ENCODE measurements around the gene TMEM132A. TPM values are rescaled to one million over a fixed set of nuclear protein-coding genes. Genes with fewer than 3 reads are reported as not detected.
A peak's percentile ranks its signal among the peaks of the same experiment; 100 is the strongest.
"Not testable (repeated sequence)": the region's sequence is repeated elsewhere in the genome, so short reads cannot be mapped to it uniquely, and the experiment has no call there.

The TMEM132A gene
- total and polyA plus RNA-seq, 9 donors, result 28.9 to 59.2 (median 42.1) TPM

DNA sequence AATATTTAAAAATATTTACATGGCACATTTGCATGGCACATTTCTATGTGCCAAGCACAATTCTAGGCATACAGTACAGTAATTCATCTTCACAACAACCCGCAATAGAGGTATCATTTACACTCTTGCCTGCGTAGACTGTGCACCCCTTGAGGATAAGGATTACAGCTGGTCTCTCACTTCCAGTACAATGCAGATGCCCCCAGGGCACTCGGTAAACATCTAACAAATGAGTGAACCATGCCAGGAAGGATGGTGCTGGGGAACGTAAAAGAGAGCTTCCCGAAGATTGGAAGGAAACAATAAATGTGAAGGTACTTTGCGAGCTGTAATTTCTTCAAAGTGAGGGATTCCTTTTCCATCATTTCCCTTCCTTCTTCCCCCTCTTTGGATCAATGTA is 19.2 kb upstream of the TMEM132A start:
- Histone ChIP-seq H3K9me3 (replicated peaks; ENCODE audit: control insufficient read depth, low read depth, low read length) (no peaks in the 10 kb centered on the region), H3K4me1 (ENCODE audit: control insufficient read depth, insufficient read depth, low read length) (peaks cover 16% of the 10 kb centered on the region), H3K36me3 (ENCODE audit: control insufficient read depth, insufficient read depth, low read length) (peaks cover 42% of the 10 kb centered on the region), H3K27ac (ENCODE audit: low read length) (no peak overlapping the region), H3K4me3 (ENCODE audit: low read length) (peak overlapping the region; percentile 89), H3K27me3 (ENCODE audit: control insufficient read depth, insufficient read depth, low read length) (peaks cover 2% of the 10 kb centered on the region)
- no peak for DNase-seq
- WGBS (ENCODE audit: insufficient coverage), result no CpG with 5 or more reads among the region's 6 CpGs

DNA sequence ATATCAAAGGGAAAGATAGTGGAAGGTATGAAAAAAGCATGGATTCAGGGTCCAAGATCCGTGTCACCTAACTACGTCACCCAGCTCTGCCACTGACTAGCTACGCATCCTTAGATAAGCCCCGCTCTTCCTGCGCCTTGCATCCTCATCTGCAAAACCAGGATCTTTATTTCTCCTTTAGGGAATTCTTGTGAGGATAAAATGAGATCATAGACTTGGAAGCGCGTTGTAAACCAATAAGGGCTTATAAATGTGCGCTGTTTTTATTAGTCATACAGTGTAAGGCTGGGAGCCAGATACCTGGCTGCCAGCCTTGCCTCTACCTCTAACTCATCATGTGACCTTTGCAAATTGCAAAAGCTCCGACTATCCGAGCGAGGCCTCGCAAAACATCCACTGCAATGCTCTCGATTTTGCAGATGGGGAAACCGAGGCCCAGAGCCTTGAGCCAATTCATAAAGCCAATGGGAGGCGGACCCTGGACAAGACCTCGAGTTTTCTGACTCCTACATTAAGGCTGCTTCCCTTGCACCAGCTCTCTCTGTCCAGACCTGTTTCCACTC is 18.6 kb upstream of the TMEM132A start:
- H3K27me3 ChIP-seq (ENCODE audit: control insufficient read depth, insufficient read depth, low read length), result peaks cover 3% of the 10 kb centered on the region
- peaks cover 36% of the 10 kb centered on the region for H3K36me3 ChIP-seq (ENCODE audit: control insufficient read depth, insufficient read depth, low read length)
- H3K9me3 ChIP-seq (replicated peaks; ENCODE audit: control insufficient read depth, low read depth, low read length), result no peaks in the 10 kb centered on the region
- DNase-seq, result peak; percentile 29
- peak overlapping the region; percentile 89 for H3K4me3 ChIP-seq (ENCODE audit: low read length)
- peak overlapping the region; percentile 89 for H3K27ac ChIP-seq (ENCODE audit: low read length)
- 0% methylated on average over 10 of the region's 16 CpGs for WGBS (ENCODE audit: insufficient coverage)
- peaks cover 16% of the 10 kb centered on the region for H3K4me1 ChIP-seq (ENCODE audit: control insufficient read depth, insufficient read depth, low read length)

DNA sequence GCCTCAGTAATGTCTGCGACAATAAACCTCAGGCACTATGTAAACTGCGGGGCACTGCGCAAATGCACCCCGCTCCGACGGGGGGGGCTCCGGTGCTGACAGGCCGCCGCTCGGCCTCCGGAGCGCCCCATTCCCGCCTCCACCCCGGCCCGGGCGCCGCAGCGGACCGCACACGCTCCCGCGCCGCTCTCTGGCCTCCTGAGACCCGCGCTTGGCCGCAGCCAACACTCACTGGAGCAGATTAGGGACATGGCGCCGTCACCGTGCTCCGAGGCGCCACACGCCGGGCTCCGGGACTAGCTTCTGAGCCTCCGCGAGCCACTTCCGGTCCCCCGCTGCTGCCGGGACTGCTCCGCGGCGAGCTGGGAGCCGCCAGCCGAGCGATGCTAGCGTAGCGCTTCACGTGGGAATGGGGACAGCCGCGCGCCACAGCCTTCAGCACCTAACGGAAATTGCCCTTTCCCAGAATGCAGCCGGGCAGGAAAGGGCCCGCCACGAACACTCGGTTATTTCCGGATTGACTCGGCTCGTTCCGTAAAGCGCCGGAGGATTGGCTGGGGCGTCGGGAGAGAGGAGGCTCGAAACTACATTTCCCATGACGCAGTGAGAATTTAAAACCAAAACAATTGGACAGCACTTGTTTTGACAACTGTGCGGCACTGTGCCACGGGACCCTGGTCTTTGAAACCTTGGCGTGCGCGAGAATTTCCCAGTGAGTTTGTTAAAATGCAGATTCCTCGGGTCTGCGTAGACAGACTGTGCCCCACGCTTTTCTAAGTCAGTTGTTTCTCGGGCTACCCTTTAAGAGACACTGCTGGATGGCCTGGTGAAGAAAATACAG is 17.9 kb upstream of the TMEM132A start, which contains the start of gene PRPF19:
Gene PRPF19, minus strand, starts transcription at position 454 of the 841 bp plus-strand sequence. Its CDS starts 203 bp downstream, at position 251.
- peak within 1 kb of the TSS; percentile 89 for H3K4me3 ChIP-seq (ENCODE audit: low read length)
- peak; percentile 99 for DNase-seq
- under 1% methylated on average over 72 of the region's 75 CpGs for WGBS (ENCODE audit: insufficient coverage)
- H3K36me3 ChIP-seq (ENCODE audit: control insufficient read depth, insufficient read depth, low read length), result peaks cover 29% of the 10 kb centered on the region
- H3K9me3 ChIP-seq (replicated peaks; ENCODE audit: control insufficient read depth, low read depth, low read length), result no peaks in the 10 kb centered on the region
- peaks cover 3% of the 10 kb centered on the region for H3K27me3 ChIP-seq (ENCODE audit: control insufficient read depth, insufficient read depth, low read length)
- peaks cover 19% of the 10 kb centered on the region for H3K4me1 ChIP-seq (ENCODE audit: control insufficient read depth, insufficient read depth, low read length)
- peak within 1 kb of the TSS; percentile 89 for H3K27ac ChIP-seq (ENCODE audit: low read length)

DNA sequence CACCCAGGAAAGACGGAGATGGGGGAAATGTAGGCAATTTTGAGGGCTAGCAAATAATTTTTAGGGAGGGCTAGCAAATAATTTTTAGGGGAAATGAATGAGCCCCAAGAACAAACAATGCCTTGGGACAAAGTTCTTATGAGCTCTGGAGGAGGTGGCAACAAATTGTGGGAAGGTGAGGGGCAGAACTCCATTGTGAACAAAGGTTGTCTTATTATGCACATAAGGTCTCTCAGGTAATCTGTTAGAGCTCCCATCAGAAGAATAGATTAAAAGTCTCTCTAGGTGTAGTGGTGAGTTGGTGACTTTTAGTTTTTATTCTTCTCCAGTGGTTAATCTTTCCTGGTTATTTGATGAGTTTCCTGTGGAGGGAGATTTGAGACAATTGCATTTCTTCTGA is 15.5 kb upstream of the TMEM132A start:
- no peak for DNase-seq
- Histone ChIP-seq H3K4me1 (ENCODE audit: control insufficient read depth, insufficient read depth, low read length) (peaks cover 36% of the 10 kb centered on the region), H3K9me3 (replicated peaks; ENCODE audit: control insufficient read depth, low read depth, low read length) (no peaks in the 10 kb centered on the region), H3K4me3 (ENCODE audit: low read length) (no peak overlapping the region), H3K27ac (ENCODE audit: low read length) (no peak overlapping the region), H3K36me3 (ENCODE audit: control insufficient read depth, insufficient read depth, low read length) (peaks cover 6% of the 10 kb centered on the region), H3K27me3 (ENCODE audit: control insufficient read depth, insufficient read depth, low read length) (peaks cover 3% of the 10 kb centered on the region)
- 47% methylated on average over 1 of the region's 1 CpG for WGBS (ENCODE audit: insufficient coverage)

DNA sequence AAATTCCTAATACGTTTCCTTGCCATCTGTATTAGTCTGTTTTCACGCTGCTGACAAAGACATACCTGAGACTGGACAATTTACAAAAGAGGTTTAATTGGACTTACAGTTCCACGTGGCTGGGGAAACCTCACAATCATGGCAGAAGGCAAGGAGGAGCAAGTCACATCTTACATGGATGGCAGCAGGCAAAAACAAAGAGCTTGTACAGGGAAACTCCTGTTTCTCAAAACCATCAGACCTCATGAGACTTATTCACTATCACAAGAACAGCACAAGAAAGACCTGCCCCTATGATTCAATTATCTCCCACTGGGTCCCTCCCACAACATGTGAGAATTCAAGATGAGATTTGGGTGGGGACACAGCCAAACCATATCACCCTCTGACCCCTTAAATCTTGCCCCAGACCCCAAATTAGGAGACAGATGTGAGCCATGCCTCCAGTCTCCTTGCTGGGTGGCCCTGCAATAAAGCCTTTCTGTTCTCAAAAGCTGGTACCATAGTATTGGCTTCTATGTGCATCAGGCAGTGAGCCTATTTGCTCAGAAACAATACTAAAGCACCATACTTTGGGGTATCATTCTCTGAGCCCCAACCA is 14.5 kb upstream of the TMEM132A start:
- not testable (repeated sequence) for H3K4me3 ChIP-seq (ENCODE audit: low read length); H3K9me3 ChIP-seq (replicated peaks; ENCODE audit: control insufficient read depth, low read depth, low read length); H3K36me3 ChIP-seq (ENCODE audit: control insufficient read depth, insufficient read depth, low read length); H3K27me3 ChIP-seq (ENCODE audit: control insufficient read depth, insufficient read depth, low read length); DNase-seq
- Histone ChIP-seq H3K4me1 (ENCODE audit: control insufficient read depth, insufficient read depth, low read length) (peaks cover 34% of the 10 kb centered on the region), H3K27ac (ENCODE audit: low read length) (peak overlapping the region; percentile 17)
- 72% methylated on average over 3 of the region's 3 CpGs for WGBS (ENCODE audit: insufficient coverage)

DNA sequence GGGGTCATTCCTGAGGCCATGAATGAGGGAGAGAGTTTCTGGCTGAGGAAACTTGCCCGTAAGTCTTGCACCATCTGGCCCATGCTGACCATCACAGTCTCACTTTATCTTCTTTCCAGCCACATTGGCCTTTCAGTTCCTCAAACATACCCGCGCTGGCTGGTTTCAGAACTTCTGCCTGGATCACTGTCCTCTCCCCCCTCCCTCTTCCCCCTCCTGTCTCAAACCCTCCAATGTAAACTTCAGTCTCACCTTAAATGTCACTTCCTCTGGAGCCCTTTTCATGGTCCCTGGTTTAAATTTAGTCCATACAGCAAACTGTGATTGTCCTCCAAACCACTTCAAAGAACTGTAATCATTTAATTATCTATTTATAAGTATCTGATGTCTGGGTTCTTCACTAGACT is 14.0 kb upstream of the TMEM132A start:
- Histone ChIP-seq H3K27me3 (ENCODE audit: control insufficient read depth, insufficient read depth, low read length) (peaks cover 3% of the 10 kb centered on the region), H3K4me1 (ENCODE audit: control insufficient read depth, insufficient read depth, low read length) (peaks cover 34% of the 10 kb centered on the region), H3K27ac (ENCODE audit: low read length) (peak overlapping the region; percentile 17), H3K4me3 (ENCODE audit: low read length) (no peak overlapping the region), H3K9me3 (replicated peaks; ENCODE audit: control insufficient read depth, low read depth, low read length) (no peaks in the 10 kb centered on the region), H3K36me3 (ENCODE audit: control insufficient read depth, insufficient read depth, low read length) (no peaks in the 10 kb centered on the region)
- WGBS (ENCODE audit: insufficient coverage), result 64% methylated on average over 3 of the region's 3 CpGs
- DNase-seq, result peak; percentile 64

DNA sequence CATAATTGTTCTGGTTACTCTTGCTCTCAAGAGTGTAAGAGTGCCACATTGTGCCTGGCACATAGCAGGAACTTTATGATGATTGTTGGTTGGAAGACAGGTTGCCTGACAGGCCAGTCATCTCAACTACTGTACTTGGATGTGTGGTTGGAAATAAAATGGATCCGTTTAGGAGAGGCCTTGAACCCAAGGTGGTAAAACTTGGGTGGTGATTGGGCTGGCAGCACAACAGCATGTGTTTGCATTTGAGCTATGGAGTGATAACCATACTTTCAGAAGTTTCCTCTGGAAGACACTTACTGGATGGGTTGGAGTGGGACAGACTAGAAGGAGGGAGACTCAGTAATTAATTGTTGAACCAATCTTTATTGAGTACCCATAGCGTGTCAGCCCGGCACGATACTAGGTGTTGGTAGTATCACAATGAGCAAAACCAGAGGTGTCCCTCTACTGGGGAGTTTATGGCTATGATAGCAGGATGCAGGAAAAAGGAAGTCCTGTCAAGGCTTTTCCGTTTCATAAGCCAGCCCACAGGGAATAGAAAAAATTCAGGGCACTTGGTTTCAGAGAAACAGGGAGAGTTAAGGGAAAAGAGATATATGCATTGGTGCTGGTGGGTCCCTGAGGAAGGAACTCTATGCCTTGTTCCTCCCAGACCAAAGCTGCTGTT is 13.4 kb upstream of the TMEM132A start:
- H3K36me3 ChIP-seq (ENCODE audit: control insufficient read depth, insufficient read depth, low read length), result no peaks in the 10 kb centered on the region
- WGBS (ENCODE audit: insufficient coverage), result 61% methylated on average over 4 of the region's 5 CpGs
- peaks cover 34% of the 10 kb centered on the region for H3K4me1 ChIP-seq (ENCODE audit: control insufficient read depth, insufficient read depth, low read length)
- DNase-seq, result peak; percentile 53
- H3K27ac ChIP-seq (ENCODE audit: low read length), result peak overlapping the region; percentile 49
- peaks cover 3% of the 10 kb centered on the region for H3K27me3 ChIP-seq (ENCODE audit: control insufficient read depth, insufficient read depth, low read length)
- no peak overlapping the region for H3K4me3 ChIP-seq (ENCODE audit: low read length)
- H3K9me3 ChIP-seq (replicated peaks; ENCODE audit: control insufficient read depth, low read depth, low read length), result no peaks in the 10 kb centered on the region

DNA sequence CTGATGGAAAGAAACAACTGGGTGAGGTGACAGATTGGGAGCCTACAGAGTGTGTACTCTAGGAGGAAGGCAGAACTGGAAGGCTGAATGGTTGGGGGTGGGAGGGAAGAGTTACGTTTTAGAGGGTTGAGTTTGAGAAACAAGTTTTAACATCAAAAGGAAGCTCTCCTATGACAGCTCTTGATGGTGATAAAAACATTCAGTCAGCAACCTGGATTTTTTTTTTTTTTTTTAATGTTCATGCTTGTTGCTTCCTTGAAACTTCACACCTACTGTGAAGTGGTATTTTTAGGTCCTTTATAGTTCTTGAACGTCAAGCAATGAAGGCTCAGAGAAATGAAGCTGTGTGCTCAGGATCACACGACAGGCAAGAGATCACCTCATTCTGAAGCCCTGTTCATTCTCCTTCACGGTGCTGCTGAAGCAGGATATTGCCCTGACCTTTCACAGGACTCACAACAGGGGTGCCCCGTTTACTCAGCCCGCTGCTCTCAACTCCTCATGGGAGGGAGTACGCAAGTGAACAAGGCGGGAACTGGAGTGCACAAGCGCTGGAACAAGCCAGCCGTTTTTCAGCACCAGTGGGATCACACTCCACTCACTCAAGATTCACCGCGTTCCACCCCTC is 11.9 kb upstream of the TMEM132A start:
- 56% methylated on average over 11 of the region's 12 CpGs for WGBS (ENCODE audit: insufficient coverage)
- H3K4me3 ChIP-seq (ENCODE audit: low read length), result no peak overlapping the region
- peak overlapping the region; percentile 30 for H3K27ac ChIP-seq (ENCODE audit: low read length)

DNA sequence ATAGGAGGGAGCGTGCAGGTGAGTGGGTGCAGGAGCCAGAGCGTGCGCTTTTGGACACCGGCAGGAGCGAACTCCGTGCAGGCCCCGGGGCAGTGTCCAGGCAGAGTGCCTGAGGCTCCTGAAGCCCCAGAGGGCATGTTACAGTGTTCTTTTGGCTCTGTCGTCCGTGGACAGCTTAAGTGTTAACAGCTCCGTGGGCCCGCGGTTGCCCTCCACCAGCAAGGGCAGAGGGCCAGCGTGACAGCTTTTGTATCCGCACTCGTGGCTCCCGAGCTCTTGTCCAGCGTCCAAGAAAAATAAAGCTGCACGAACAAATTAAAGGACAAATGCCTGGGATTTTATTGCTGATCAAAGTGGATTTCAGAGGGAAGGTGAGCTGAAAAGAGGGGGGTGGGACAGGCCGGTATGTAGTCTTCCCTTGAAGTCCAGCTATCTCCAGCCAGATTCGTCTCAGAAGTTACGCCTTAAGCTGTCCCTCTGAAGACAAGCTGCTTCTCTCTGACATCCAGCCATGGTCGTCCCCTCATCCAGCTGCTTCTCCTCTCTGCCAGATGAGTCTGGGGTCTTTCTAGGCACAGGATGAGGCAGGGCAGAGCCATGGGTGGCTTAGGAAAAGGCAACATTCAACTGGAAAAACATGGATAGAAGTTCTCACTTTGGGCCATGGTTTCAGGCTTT is 11.3 kb upstream of the TMEM132A start:
- 64% methylated on average over 20 of the region's 22 CpGs for WGBS (ENCODE audit: insufficient coverage)
- no peaks in the 10 kb centered on the region for H3K9me3 ChIP-seq (replicated peaks; ENCODE audit: control insufficient read depth, low read depth, low read length)
- DNase-seq, result no peak
- H3K27ac ChIP-seq (ENCODE audit: low read length), result peak overlapping the region; percentile 100
- peaks cover 3% of the 10 kb centered on the region for H3K27me3 ChIP-seq (ENCODE audit: control insufficient read depth, insufficient read depth, low read length)
- H3K4me1 ChIP-seq (ENCODE audit: control insufficient read depth, insufficient read depth, low read length), result peaks cover 42% of the 10 kb centered on the region
- no peaks in the 10 kb centered on the region for H3K36me3 ChIP-seq (ENCODE audit: control insufficient read depth, insufficient read depth, low read length)
- H3K4me3 ChIP-seq (ENCODE audit: low read length), result peak overlapping the region; percentile 92

More for the DNA sequence above, 11.9 kb upstream of the TMEM132A start:
- no peaks in the 10 kb centered on the region for H3K36me3 ChIP-seq (ENCODE audit: control insufficient read depth, insufficient read depth, low read length)
- no peaks in the 10 kb centered on the region for H3K9me3 ChIP-seq (replicated peaks; ENCODE audit: control insufficient read depth, low read depth, low read length)
- H3K27me3 ChIP-seq (ENCODE audit: control insufficient read depth, insufficient read depth, low read length), result peaks cover 3% of the 10 kb centered on the region
- no peak for DNase-seq
- H3K4me1 ChIP-seq (ENCODE audit: control insufficient read depth, insufficient read depth, low read length), result peaks cover 42% of the 10 kb centered on the region

Measured in muscle of leg (tissue), 11 donors.